ENCODE measurements around the gene PIGZ. TPM values are rescaled to one million over a fixed set of nuclear protein-coding genes. Genes with fewer than 3 reads are reported as not detected.

The PIGZ gene
- total and polyA plus RNA-seq, 9 of the 15 experiments (the other 6 are each of a cell fraction or from before 2014, with no cell fraction given) = 0.15 to 1.8 (median 0.76) TPM

DNA sequence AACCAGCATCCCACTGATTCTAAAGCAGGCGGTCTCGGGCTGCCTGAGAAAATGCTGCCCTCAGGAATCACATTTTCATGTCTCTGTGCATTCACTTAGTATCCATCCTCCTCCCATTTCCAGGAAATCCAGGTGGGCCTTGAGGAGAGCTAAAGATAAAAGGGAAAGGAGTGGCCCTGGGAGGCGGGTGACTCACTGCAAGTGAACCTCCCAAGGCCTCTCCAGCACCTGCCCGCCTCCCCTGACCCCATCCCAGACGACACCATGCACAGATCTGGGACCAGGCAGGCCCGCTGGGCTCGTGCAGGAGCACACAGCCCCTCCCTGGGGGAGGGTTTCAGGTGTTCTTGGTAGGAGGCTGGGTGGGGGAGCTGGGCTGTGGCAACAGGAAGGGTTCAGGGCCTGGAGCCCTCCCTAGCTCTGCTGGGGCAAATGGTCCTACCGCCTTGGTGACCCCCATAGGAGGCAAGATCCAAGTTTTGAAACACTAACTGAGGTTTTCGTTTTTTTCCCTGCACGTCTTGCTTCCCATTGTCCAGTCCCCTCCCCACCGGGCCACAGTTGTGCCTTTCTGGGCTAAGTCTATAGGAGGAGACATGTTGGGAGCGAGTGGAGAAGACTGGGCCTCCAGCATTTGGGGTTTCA, 38.8 kb upstream of the PIGZ start (continued):
- TF ChIP-seq XRCC3 (IDR thresholded peaks at IDR 0.05) = no peak
- TF ChIP-seq KAT2B (IDR thresholded peaks at IDR 0.05; ENCODE audit: low read depth, low read length) = no peak
- TF ChIP-seq DNMT1 (IDR thresholded peaks at IDR 0.05) = no peak
- TF ChIP-seq PHTF2 (CRISPR knock-in tag; IDR thresholded peaks at IDR 0.05) = no peak
- TF ChIP-seq HDGF (IDR thresholded peaks at IDR 0.05) = no peak
- 0 out of 2 replicates have a peak, but pooled peaks have one; percentile 39 for TF ChIP-seq ZEB2 (IDR thresholded peaks at IDR 0.05)
- TF ChIP-seq, protein P1, sequence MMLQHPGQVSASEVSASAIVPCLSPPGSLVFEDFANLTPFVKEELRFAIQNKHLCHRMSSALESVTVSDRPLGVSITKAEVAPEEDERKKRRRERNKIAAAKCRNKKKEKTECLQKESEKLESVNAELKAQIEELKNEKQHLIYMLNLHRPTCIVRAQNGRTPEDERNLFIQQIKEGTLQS (IDR thresholded peaks at IDR 0.05) = peak; percentile 7; the same call in 1 of the 2 replicates
- TF ChIP-seq, protein P1 (CRISPR knock-in tag; conservative IDR thresholded peaks at IDR 0.05) = no peak

DNA sequence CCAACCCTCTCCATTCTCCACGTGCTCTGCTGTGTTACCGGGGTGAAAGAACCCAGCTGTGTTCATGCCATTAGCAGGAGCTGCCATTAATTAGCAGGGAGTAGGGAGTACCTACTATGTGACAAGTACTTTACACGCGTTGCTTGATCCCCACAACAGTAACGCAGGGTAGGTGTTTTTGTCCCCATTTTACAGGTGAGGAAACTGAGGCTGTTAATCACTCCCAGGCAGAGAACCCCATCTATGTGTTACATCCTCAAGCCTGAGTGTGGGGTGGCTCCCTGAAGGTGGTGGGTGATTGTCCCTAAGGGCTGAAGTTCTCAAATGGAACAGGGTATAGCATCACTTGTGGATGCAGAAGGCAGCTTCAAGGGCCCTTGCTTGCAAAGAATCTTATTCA, 38.2 kb upstream of the PIGZ start:
- Histone ChIP-seq H3K4me3 (no peak overlapping the region), H3K4me2 (ENCODE audit: insufficient read depth, low read length) (no peak overlapping the region), H4K20me1 (replicated peaks; ENCODE audit: control insufficient read depth, insufficient read depth, low read length) (no peaks in the 10 kb centered on the region), H3K9me1 (ENCODE audit: control insufficient read depth, insufficient read depth, low read length) (no peaks in the 10 kb centered on the region), H3K36me3 (ENCODE audit: control insufficient read depth, insufficient read depth, low read length) (no peaks in the 10 kb centered on the region), H3K27ac (ENCODE audit: extremely low read depth, low read depth, low read length) (no peak overlapping the region), H3K79me2 (ENCODE audit: control insufficient read depth, insufficient read depth, low read length) (no peaks in the 10 kb centered on the region), H3K9ac (ENCODE audit: insufficient read depth in 1 of 2, low read depth in 2 of 2, low read length in 2 of 2) (no peak overlapping the region), H3K9me3 (replicated peaks; ENCODE audit: control insufficient read depth, insufficient read depth, low read depth, low read length) (no peaks in the 10 kb centered on the region), H3K27me3 (ENCODE audit: control insufficient read depth in 2 of 2, insufficient read depth in 2 of 2, low read length in 2 of 2) (no peaks in the 10 kb centered on the region), H3K4me1 (replicated peaks in 1 of 2; ENCODE audit: control insufficient read depth in 2 of 2, insufficient read depth in 2 of 2, low read length in 2 of 2) (peaks cover 3 to 58% of the 10 kb centered on the region in 2 experiments; a peak in 3 of 5 replicates), H2AFZ (ENCODE audit: low read depth, low read length) (no peak overlapping the region)
- in situ Hi-C loops (cut with MboI) = no loop called here
- BruUV-seq (replicated peaks) = no TSS peak
- ATAC-seq = no peak
- 83% methylated on average over 5 of the region's 5 CpGs for WGBS (ENCODE audit: insufficient coverage, low coverage, missing lambda C conversion rate)
- no peak for DNase-seq (ENCODE audit: extremely low read depth in 1 of 4, low spot score in 3 of 4)
- intact Hi-C loops (cut with micrococcal nuclease) = no loop called here
- FAIRE-seq = peak; percentile 70
- CTCF ChIA-PET (ENCODE audit: low intra/inter-chr PET ratio) = no interaction called here
- POLR2A ChIA-PET = interaction anchor here (0.8 to 1.2 kb wide), 4 partner anchors 13 to 117 kb away, joined by 3 to 6 read pairs (median 3); partner anchors contain the start of gene MELTF
- TF ChIP-seq SIN3A (IDR thresholded peaks at IDR 0.05; ENCODE audit: borderline replicate concordance in 2 of 2, control insufficient read depth in 1 of 2, low read depth in 2 of 2, low read length in 2 of 2) (no peak), ELF2 (CRISPR knock-in tag; IDR thresholded peaks at IDR 0.05) (no peak), RBM25 (IDR thresholded peaks at IDR 0.05; ENCODE audit: low read depth, low read length, severe bottlenecking) (peak; percentile 83), BCOR (IDR thresholded peaks at IDR 0.05) (peak; percentile 85), KDM1A (IDR thresholded peaks at IDR 0.05) (peak; percentile 42 to 74; a peak in 3 of 4 replicates), PTRF (tag; IDR thresholded peaks at IDR 0.05) (no peak), DACH1 (IDR thresholded peaks at IDR 0.05; ENCODE audit: partially characterized antibody) (no peak), STAT5B (CRISPR knock-in tag; IDR thresholded peaks at IDR 0.05) (no peak), CBX1 (IDR thresholded peaks at IDR 0.05; ENCODE audit: low read depth) (0 out of 2 replicates have a peak, but pooled peaks have one; percentile 57), PPARD (CRISPR knock-in tag; IDR thresholded peaks at IDR 0.05) (no peak), KAT7 (CRISPR knock-in tag; IDR thresholded peaks at IDR 0.05; ENCODE audit: borderline replicate concordance) (no peak)
- TF ChIP-seq, protein P2, sequence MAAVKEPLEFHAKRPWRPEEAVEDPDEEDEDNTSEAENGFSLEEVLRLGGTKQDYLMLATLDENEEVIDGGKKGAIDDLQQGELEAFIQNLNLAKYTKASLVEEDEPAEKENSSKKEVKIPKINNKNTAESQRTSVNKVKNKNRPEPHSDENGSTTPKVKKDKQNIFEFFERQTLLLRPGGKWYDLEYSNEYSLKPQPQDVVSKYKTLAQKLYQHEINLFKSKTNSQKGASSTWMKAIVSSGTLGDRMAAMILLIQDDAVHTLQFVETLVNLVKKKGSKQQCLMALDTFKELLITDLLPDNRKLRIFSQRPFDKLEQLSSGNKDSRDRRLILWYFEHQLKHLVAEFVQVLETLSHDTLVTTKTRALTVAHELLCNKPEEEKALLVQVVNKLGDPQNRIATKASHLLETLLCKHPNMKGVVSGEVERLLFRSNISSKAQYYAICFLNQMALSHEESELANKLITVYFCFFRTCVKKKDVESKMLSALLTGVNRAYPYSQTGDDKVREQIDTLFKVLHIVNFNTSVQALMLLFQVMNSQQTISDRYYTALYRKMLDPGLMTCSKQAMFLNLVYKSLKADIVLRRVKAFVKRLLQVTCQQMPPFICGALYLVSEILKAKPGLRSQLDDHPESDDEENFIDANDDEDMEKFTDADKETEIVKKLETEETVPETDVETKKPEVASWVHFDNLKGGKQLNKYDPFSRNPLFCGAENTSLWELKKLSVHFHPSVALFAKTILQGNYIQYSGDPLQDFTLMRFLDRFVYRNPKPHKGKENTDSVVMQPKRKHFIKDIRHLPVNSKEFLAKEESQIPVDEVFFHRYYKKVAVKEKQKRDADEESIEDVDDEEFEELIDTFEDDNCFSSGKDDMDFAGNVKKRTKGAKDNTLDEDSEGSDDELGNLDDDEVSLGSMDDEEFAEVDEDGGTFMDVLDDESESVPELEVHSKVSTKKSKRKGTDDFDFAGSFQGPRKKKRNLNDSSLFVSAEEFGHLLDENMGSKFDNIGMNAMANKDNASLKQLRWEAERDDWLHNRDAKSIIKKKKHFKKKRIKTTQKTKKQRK (IDR thresholded peaks at IDR 0.05; ENCODE audit: borderline replicate concordance, low read depth, low read length) = no peak
